HepG2 (cell line): Measurements from ENCODE around the gene NCOA4. TPM values are rescaled to one million over a fixed set of nuclear protein-coding genes. Genes with fewer than 3 reads are reported as not detected.

Experiments
- AFF4 ChIP-seq: sonication (generic); formaldehyde crosslinking; IDR thresholded peaks from 2 replicates; pipeline ENCODE4 v1.4.0; 2020; ENCODE audit warnings: missing genetic modification reagents
- BHLHE40 ChIP-seq: IDR thresholded peaks from 2 replicates; pipeline ENCODE4 v1.6.1; 2011; ENCODE audit warnings: low read length, improper control_type of control experiment
- DPF2 ChIP-seq: sonication (generic); formaldehyde crosslinking; IDR thresholded peaks from 2 replicates; pipeline ENCODE4 v1.4.0; 2020; ENCODE audit warnings: mild to moderate bottlenecking, low read depth, missing genetic modification reagents, borderline replicate concordance
- FOXM1 ChIP-seq: sonication (generic); formaldehyde crosslinking; IDR thresholded peaks from 2 replicates; pipeline ENCODE4 v1.5.0; 2020; ENCODE audit warnings: missing genetic modification reagents
- IRF1 ChIP-seq: sonication (generic); formaldehyde crosslinking; IDR thresholded peaks from 2 replicates; pipeline ENCODE4 v1.4.0; 2020; ENCODE audit warnings: low read depth, mild to moderate bottlenecking, missing genetic modification reagents
- KAT2B ChIP-seq: fragments of 150-350 bp; IDR thresholded peaks from 2 replicates; pipeline ENCODE4 v1.6.1; 2014; ENCODE audit warnings: low read depth, low read length, borderline replicate concordance
- KDM6A ChIP-seq: IDR thresholded peaks from 2 replicates; pipeline ENCODE4 v1.6.1; 2016; ENCODE audit warnings: low read depth
- KLF13 ChIP-seq: sonication (generic); formaldehyde crosslinking; IDR thresholded peaks from 2 replicates; pipeline ENCODE4 v1.4.0; 2020; ENCODE audit warnings: mild to moderate bottlenecking, missing genetic modification reagents
- NFE2 ChIP-seq: sonication (generic); formaldehyde crosslinking; IDR thresholded peaks from 2 replicates; pipeline ENCODE4 v1.4.0; 2020; ENCODE audit warnings: missing genetic modification reagents
- NFKBIZ ChIP-seq: IDR thresholded peaks from 2 replicates; pipeline ENCODE4 v1.6.1; 2018; ENCODE audit warnings: missing genetic modification reagents, missing compliant biosample characterization
- NR2F2 ChIP-seq: IDR thresholded peaks from 2 replicates; pipeline ENCODE4 v1.6.1; 2012; ENCODE audit warnings: low read depth, inconsistent platforms, borderline replicate concordance
- PRDM4 ChIP-seq: sonication (generic); formaldehyde crosslinking; IDR thresholded peaks from 2 replicates; pipeline ENCODE4 v1.9.0; 2021; ENCODE audit warnings: missing genetic modification reagents, borderline replicate concordance
- SMC3 ChIP-seq: IDR thresholded peaks from 2 replicates; pipeline ENCODE4 v1.6.1; 2011; ENCODE audit warnings: low read length, improper control_type of control experiment
- SOX6 ChIP-seq, 2 experiments: fragments of 450-650 bp in 1 of 2; sonication (generic) in 1 of 2; formaldehyde crosslinking in 1 of 2; IDR thresholded peaks; 2 replicates each; pipeline versions ENCODE4 v1.4.0 to v1.6.1; 2017 to 2020; ENCODE audit warnings: antibody characterized with exemption in 1 of 2, mild to moderate bottlenecking in 1 of 2, missing genetic modification reagents in 1 of 2
- TCF7L2 ChIP-seq: IDR thresholded peaks from 2 replicates; pipeline ENCODE4 v1.6.1; 2011; ENCODE audit warnings: mild to moderate bottlenecking, low read depth, low read length, moderate library complexity
- TMF1 ChIP-seq: sonication (generic); formaldehyde crosslinking; IDR thresholded peaks from 2 replicates; pipeline ENCODE4 v1.8.1; 2022; ENCODE audit warnings: low read depth, missing genetic modification reagents
- TOE1 ChIP-seq: sonication (generic); formaldehyde crosslinking; IDR thresholded peaks from 2 replicates; pipeline ENCODE4 v1.4.0; 2020; ENCODE audit warnings: mild to moderate bottlenecking, missing genetic modification reagents
- ZFP36L1 ChIP-seq: sonication (generic); formaldehyde crosslinking; IDR thresholded peaks from 2 replicates; pipeline ENCODE4 v1.8.0; 2022; ENCODE audit warnings: mild to moderate bottlenecking, missing genetic modification reagents, moderate library complexity
- ZFP62 ChIP-seq: sonication (generic); formaldehyde crosslinking; IDR thresholded peaks from 2 replicates; pipeline ENCODE4 v1.4.0; 2020; ENCODE audit warnings: missing genetic modification reagents
- ZFYVE20 ChIP-seq: sonication (generic); formaldehyde crosslinking; IDR thresholded peaks from 2 replicates; pipeline ENCODE4 v1.8.0; 2023; ENCODE audit warnings: low read depth, mild to moderate bottlenecking, moderate library complexity, missing genetic modification reagents, borderline replicate concordance
- ZNF232 ChIP-seq: sonication (generic); formaldehyde crosslinking; IDR thresholded peaks from 2 replicates; pipeline ENCODE4 v1.4.0; 2020; ENCODE audit warnings: missing genetic modification reagents, borderline replicate concordance
- ZNF713 ChIP-seq: sonication (generic); formaldehyde crosslinking; IDR thresholded peaks from 2 replicates; pipeline ENCODE4 v1.4.0; 2020; ENCODE audit warnings: mild to moderate bottlenecking, missing genetic modification reagents
- ZNF737 ChIP-seq: sonication (generic); formaldehyde crosslinking; IDR thresholded peaks from 2 replicates; pipeline ENCODE4 v1.5.0; 2020; ENCODE audit warnings: missing genetic modification reagents, mild to moderate bottlenecking, borderline replicate concordance
- ZNF839 ChIP-seq: sonication (generic); formaldehyde crosslinking; IDR thresholded peaks from 2 replicates; pipeline ENCODE4 v1.4.0; 2020; ENCODE audit warnings: missing genetic modification reagents, mild to moderate bottlenecking, borderline replicate concordance
- polyA plus RNA-seq, 8 experiments: library from polyadenylated mRNA; depleted of rRNA in 3 of 8; stranded (reverse) in 7 of 8; unstranded in 1 of 8; fragments of >200 nt; fragmentation: Illumina TruSeq in 4 of 8; extraction: Trizol in 4 of 8; gene quantifications; 2 replicates each; pipeline versions ENCODE4 v1.2.1 to v1.2.3, GENCODE V29; 2011 to 2016; ENCODE audit warnings: low read depth in 4 of 8, missing spikeins in 1 of 8, mixed read lengths in 1 of 8; ENCODE audit not compliant: insufficient read depth in 1 of 8
- total RNA-seq, 5 experiments: library from RNA; depleted of rRNA; stranded (reverse); fragments of >200 nt; fragmentation: Illumina TruSeq; extraction: Trizol; gene quantifications; 2 replicates each; pipeline ENCODE4 v1.2.3, GENCODE V29; 2016; ENCODE audit warnings: low read depth in 1 of 5

The NCOA4 gene
- total and polyA plus RNA-seq, 2 of the 13 experiments (the other 11 are each of a cell fraction or from before 2014, with no cell fraction given): 306 to 400 TPM

DNA sequence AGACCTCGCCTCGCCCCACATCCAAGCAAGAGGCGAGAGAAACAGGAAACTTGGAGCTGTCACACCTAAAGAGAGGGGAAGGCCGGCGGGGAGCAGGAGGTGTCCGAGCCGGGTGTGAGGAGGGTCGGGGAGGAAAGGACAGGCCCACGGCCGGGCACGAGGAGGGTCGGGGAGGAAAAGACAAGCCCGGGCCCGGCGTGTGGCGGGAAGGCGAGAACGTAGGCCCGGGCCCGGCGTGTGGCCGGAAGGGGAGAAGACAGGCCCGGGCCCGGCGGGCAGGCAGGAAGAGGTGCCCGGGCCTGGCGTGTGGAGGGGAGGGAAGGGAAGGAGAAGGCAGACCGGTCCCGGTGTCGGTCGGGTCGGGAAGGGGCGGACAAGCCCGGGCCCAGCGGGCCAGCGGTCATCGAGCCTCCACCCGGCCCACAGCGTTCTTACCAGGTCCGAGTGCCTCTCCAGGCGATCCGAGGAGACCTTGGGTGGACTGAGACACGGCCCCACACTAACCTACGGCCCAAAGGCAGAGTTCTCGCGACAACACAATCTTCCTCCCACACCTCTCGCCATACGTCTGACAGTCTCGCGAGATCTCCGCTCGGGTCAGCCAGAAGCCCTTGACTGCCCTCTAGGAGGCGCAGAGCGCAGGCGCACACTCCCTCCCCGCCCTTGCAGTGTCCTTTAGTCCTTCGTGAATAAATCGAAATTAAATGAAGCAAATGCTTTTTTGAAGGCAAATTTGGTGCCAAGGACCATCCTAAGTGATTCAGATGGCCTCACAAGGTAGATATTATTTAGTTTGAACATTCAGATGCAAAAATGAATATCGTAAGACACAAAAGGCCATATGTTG is at the start of gene NCOA4 (continued):
- TF ChIP-seq ZFP62 (no peak), ZNF737 (CRISPR knock-in tag) (no peak), DPF2 (CRISPR knock-in tag) (no peak), KAT2B (no peak), AFF4 (CRISPR knock-in tag) (peak; percentile 88; the same call in 1 of the 2 replicates), SMC3 (no peak), SOX6 (IDR thresholded peaks at IDR 0.05) (no peak), SOX6 (CRISPR knock-in tag; IDR thresholded peaks at IDR 0.05) (0 out of 2 replicates have a peak, but pooled peaks have one; percentile 16), BHLHE40 (no peak), ZFYVE20 (CRISPR knock-in tag) (no peak), NR2F2 (no peak), TOE1 (CRISPR knock-in tag) (no peak), NFE2 (CRISPR knock-in tag) (no peak), ZNF232 (no peak), KDM6A (CRISPR knock-in tag) (0 out of 2 replicates have a peak, but pooled peaks have one; percentile 2), FOXM1 (CRISPR knock-in tag) (no peak), ZFP36L1 (CRISPR knock-in tag) (no peak), ZNF713 (no peak), ZNF839 (CRISPR knock-in tag) (no peak), PRDM4 (CRISPR knock-in tag) (no peak), TMF1 (no peak; the same call in 1 of the 2 replicates), TCF7L2 (no peak), IRF1 (no peak), KLF13 (CRISPR knock-in tag) (no peak), NFKBIZ (CRISPR knock-in tag) (no peak)
